Fibroblast of the aortic adventitia (primary cell): ENCODE data around the gene FAM3C. TPM values are rescaled to one million over a fixed set of nuclear protein-coding genes. Genes with fewer than 3 reads are reported as not detected.
"Not testable (repeated sequence)": the region's sequence is repeated elsewhere in the genome, so short reads cannot be mapped to it uniquely, and the experiment has no call there.

Experiments used
- DNase-seq: peaks from one replicate; pipeline ENCODE4 v3.0.0-alpha.2; 2010; ENCODE audit warnings: low read depth
- H3K4me3 ChIP-seq: 2 replicates; pipeline ENCODE4 v1.5.1; 2011; ENCODE audit warnings: low read depth, mild to moderate bottlenecking, control low read depth, low read length, moderate library complexity
- total RNA-seq: library from RNA; depleted of rRNA; stranded (reverse); fragments of >200 nt; gene quantifications from 2 replicates; pipeline ENCODE4 v1.2.3, GENCODE V29; 2012; ENCODE audit warnings: low replicate concordance
- TF ChIP-seq, protein P1 (sequence below): IDR thresholded peaks from 2 replicates; pipeline ENCODE4 v1.5.1; 2011; ENCODE audit warnings: mild to moderate bottlenecking, low read length, control low read depth, inconsistent platforms; ENCODE audit not compliant: insufficient read depth

Gene FAM3C
- total RNA-seq, 1 donor: 119 TPM

DNA sequence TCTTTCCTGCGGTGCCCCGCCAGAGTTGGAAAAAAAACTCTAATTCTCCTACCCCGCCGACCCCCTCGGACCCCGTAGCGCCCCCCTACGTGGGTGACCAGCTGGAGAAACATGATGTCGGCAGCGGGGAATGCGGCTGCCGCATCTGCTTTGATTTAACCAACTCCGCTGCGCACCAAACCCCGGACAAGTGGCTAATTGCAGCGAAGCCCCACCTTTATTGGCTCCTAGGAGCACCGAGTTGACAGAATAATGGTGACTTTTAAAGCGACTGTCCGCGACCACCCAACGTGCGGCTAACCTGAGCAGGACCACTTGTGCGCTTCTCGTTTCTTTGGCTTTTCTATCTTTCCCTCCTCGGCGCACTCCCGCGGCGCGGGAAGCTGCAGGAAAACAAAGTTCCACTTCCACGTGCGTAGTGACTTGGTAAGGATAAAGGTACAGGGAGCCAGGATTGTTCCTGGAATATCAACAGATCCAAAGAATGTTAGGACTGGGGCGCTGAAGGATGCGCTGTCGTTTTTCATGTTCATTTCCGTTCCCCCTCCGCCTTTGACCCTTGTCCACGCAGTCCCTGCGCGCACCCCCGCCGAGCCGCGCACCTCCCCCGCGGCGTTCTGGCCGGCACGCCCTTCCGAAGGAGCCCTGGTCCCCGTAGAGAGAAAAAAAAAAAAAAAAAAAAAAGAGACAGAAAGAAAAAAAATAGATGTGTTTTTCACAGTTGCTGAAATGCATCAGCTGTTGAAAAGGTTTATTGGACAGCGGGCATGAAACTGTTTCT, 65.9 kb downstream of the FAM3C start:
- H3K4me3 ChIP-seq: peak overlapping the region; percentile 63
- TF ChIP-seq, protein P1, sequence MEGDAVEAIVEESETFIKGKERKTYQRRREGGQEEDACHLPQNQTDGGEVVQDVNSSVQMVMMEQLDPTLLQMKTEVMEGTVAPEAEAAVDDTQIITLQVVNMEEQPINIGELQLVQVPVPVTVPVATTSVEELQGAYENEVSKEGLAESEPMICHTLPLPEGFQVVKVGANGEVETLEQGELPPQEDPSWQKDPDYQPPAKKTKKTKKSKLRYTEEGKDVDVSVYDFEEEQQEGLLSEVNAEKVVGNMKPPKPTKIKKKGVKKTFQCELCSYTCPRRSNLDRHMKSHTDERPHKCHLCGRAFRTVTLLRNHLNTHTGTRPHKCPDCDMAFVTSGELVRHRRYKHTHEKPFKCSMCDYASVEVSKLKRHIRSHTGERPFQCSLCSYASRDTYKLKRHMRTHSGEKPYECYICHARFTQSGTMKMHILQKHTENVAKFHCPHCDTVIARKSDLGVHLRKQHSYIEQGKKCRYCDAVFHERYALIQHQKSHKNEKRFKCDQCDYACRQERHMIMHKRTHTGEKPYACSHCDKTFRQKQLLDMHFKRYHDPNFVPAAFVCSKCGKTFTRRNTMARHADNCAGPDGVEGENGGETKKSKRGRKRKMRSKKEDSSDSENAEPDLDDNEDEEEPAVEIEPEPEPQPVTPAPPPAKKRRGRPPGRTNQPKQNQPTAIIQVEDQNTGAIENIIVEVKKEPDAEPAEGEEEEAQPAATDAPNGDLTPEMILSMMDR: no peak
- no peak for DNase-seq

DNA sequence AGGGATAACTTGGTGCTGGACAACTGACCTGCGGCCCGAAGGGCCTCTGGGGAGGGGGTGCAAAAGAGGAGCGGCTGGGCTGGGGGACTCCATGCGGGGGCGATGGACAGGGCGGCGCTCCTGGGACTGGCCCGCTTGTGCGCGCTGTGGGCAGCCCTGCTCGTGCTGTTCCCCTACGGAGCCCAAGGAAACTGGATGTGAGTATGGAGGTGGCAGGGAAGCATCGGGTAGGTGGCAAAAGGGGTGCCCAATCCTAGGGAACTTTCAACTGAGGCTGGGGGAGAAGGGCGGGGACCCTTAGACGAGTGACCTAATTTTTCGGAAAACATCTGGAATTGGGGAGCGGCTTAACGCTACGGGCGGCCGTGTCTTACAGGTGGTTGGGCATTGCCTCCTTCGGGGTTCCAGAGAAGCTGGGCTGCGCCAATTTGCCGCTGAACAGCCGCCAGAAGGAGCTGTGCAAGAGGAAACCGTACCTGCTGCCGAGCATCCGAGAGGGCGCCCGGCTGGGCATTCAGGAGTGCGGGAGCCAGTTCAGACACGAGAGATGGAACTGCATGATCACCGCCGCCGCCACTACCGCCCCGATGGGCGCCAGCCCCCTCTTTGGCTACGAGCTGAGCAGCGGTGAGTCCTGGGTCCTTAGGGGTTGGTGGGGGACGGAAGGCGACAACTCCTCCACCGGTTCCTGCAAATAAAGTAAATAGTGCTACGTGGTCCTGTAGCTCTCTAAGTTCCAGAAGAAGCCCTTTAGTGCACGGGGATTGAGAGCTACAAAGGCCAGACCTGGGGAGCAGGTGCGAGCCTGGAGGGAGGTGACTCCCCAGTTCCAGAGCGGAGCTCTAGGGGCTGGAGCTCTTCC, 66.7 kb downstream of the FAM3C start:
- no peak for DNase-seq
- TF ChIP-seq, protein P1: no peak

DNA sequence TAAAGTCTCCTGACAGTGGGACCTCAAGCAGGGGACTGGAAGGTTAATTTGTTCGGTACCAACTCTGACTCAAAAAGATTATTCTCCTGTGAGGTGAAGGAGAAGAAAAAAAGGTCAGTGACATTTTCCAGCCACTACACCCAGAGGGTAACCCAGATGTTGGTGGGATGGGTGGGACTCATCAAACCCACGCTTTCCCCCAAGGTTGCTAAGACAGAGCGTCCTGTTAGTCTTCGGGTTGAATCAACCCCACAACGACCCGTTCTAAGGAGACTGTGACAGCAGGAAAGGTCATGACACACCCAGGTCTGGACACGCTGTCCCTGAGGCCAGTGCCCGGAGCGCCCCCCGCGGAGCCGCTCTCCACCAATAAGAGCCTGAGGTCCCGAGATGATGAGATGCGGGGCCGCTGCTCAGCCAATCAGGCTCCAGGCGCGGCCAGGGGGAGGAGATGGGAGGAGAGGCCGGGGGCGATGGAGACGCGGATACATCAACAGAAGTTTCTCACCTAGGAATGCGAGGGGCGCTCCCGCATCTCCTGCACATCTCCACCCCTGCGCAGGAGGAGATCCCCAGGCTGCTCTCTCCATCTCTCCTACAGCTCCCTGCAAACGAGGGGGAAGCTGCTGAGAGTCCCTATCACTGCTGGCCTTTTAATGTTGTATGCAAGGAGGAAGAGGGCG, 67.5 kb downstream of the FAM3C start, which contains the start of gene WNT16:
Gene WNT16 (plus strand): TSS at position 493 of the 683 bp plus-strand sequence. CDS start 293 bp downstream, outside the sequence.
- peak within 1 kb of the TSS; percentile 63 for H3K4me3 ChIP-seq
- no peak for DNase-seq
- TF ChIP-seq, protein P1: no peak

More for the DNA sequence above, 66.7 kb downstream of the FAM3C start:
- peak overlapping the region; percentile 63 for H3K4me3 ChIP-seq

DNA sequence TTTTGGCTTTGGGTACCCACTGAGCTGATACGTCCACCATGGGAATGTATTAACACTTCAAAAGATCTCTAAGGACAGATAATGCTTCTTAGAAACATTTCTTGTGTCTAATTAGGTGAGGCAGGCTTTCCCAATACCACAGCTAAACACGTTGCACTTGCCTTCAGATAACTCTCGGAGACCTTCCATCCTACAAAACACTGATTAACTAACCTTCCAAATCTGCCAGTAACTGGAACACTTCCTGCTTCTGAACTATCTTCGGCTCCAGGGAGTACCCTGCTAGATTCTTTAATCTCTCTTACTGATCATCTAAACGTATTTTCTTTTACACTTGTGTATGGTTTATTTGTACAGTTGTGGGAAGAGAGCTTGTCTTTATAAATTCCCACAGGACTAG, 68.4 kb downstream of the FAM3C start:
- no peak overlapping the region for H3K4me3 ChIP-seq
- no peak for DNase-seq
- TF ChIP-seq, protein P1: no peak

DNA sequence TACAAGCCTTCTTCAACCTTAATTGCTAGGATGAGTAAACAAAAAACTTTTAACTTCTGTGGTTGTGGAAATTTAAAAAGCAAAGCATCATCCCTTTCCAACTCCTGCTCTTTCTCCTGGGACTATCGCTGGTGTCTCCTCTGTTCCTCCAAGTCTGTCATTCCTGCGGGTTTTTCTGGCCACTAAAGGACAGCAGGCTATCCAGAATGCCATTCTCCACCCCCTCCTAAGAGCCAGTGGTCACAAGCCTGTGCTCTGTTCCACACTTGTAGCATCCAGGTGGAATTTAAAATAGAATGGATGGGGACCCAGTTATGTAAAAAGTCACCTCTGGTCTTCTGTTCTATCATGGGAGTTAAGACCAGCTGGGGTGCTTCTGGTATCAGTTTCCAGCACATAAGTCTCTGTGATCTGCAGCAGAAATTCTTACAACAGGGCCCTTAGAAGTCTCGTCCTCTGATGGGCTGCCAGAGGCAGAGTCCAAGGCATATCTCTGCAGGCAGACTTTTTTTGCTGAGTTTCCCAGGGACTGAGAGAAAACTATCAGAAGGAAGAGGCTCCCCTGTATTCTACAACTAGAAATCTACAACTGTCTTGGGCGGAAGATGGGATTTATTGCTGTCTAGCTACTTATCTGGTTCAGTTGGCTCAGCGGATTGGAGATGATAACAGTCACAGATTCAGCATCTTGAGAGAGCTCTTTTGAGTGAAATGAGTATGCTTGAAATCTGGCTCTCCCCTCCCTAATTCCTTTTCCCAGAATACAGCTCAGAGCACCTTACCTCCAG, 72.4 kb downstream of the FAM3C start:
- DNase-seq: no peak
- no peak overlapping the region for H3K4me3 ChIP-seq
- TF ChIP-seq, protein P1: no peak

DNA sequence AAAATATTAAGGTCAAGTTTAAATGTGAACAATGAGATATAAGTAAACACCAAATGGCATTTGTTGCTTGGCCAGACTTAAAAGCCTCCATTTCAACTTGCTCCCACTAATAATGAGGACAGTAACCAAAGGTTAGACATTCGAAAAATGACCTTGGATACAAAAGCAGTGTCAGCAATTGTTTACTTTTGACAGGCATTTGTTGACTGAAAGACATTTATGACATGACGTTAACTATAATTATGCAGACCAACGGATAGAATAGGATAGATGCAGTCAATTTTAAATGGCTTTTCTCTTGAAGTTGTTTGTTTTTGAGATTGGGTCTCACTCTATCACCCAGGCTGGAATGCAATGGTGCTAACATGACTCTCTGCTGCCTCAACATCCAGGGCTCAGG, 73.6 kb downstream of the FAM3C start:
- H3K4me3 ChIP-seq: no peak overlapping the region
- TF ChIP-seq, protein P1: no peak
- no peak for DNase-seq

DNA sequence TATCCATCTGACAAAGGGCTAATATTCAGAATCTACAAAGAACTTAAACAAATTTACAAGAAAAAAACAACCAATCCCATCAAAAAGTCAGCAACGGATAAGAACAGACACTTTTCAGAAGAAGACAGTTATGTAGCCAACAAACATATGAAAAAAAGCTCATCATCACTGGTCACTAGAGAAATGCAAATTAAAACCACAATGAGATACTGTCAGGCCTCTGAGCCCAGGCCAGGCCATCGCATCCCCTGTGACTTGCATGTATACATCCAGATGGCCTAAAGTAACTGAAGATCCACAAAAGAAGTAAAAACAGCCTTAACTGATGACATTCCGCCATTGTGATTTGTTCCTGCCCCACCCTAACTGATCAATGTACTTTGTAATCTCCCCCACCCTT, 80.9 kb downstream of the FAM3C start:
- not testable (repeated sequence) for H3K4me3 ChIP-seq, DNase-seq
